Activated CD4-positive, alpha-beta T cell treated with anti-CD3 and anti-CD28 coated beads, Interleukin-2, amount 50 U/mL, for 24 hours (primary cell): ENCODE measurements around the gene MVK.

Source experiments
- DNase-seq, 2 donors: peaks; one replicate each; pipeline ENCODE4 v3.0.0-alpha.2; 2020; ENCODE audit warnings: low read depth in 1 of 2, low spot score in 1 of 2

Gene MVK

GRCh38 chr12:109563291-109564284 lies 10.0 kb upstream of the MVK start:
- no peak for DNase-seq

- no peak for DNase-seq
These were observed 7.2 kb upstream of the MVK start for GRCh38 chr12:109566424-109566823.

GRCh38 chr12:109567296-109567695 lies 6.3 kb upstream of the MVK start:
- DNase-seq, result no peak

- DNase-seq, result no peak
These were observed 5.6 kb upstream of the MVK start for GRCh38 chr12:109567967-109568366.

- no peak for DNase-seq
These were observed 5.1 kb upstream of the MVK start for GRCh38 chr12:109568486-109568885.

- no peak for DNase-seq
These were observed 1.7 kb upstream of the MVK start for GRCh38 chr12:109571773-109572505.

- no peak for DNase-seq
These were observed 1.1 kb upstream of the MVK start for GRCh38 chr12:109572506-109572845.

- no peak for DNase-seq
These were observed 285 bp downstream of the MVK start for GRCh38 chr12:109573914-109574244.

- no peak for DNase-seq
These were observed 2.1 kb downstream of the MVK start for GRCh38 chr12:109575683-109576082.

GRCh38 chr12:109577311-109577710 lies 3.7 kb downstream of the MVK start:
- no peak for DNase-seq

GRCh38 chr12:109578330-109578927 lies 4.8 kb downstream of the MVK start:
- no peak for DNase-seq

- DNase-seq, result no peak
These were observed 6.0 kb downstream of the MVK start for GRCh38 chr12:109579639-109580038.

- no peak for DNase-seq
These were observed 6.7 kb downstream of the MVK start for GRCh38 chr12:109580272-109580671.

GRCh38 chr12:109580684-109581333 lies 7.2 kb downstream of the MVK start:
- no peak for DNase-seq

GRCh38 chr12:109581334-109581691 lies 7.7 kb downstream of the MVK start:
- DNase-seq, result no peak

- no peak for DNase-seq
These were observed 8.3 kb downstream of the MVK start for GRCh38 chr12:109581856-109582255.

GRCh38 chr12:109582636-109583035 lies 9.0 kb downstream of the MVK start:
- no peak for DNase-seq

GRCh38 chr12:109583733-109584132 lies 10.1 kb downstream of the MVK start:
- DNase-seq, result no peak

- DNase-seq, result no peak
These were observed 13.0 kb downstream of the MVK start for GRCh38 chr12:109586385-109587296.

- DNase-seq, result no peak
These were observed 14.3 kb downstream of the MVK start for GRCh38 chr12:109587921-109588320.
